Measurements from ENCODE around the gene TMEM121. TPM values are rescaled to one million over a fixed set of nuclear protein-coding genes. Genes with fewer than 3 reads are reported as not detected.
A peak's percentile ranks its signal among the peaks of the same experiment; 100 is the strongest.

Gene TMEM121
- total RNA-seq, 1 experiment from 2014 or later: not detected

DNA sequence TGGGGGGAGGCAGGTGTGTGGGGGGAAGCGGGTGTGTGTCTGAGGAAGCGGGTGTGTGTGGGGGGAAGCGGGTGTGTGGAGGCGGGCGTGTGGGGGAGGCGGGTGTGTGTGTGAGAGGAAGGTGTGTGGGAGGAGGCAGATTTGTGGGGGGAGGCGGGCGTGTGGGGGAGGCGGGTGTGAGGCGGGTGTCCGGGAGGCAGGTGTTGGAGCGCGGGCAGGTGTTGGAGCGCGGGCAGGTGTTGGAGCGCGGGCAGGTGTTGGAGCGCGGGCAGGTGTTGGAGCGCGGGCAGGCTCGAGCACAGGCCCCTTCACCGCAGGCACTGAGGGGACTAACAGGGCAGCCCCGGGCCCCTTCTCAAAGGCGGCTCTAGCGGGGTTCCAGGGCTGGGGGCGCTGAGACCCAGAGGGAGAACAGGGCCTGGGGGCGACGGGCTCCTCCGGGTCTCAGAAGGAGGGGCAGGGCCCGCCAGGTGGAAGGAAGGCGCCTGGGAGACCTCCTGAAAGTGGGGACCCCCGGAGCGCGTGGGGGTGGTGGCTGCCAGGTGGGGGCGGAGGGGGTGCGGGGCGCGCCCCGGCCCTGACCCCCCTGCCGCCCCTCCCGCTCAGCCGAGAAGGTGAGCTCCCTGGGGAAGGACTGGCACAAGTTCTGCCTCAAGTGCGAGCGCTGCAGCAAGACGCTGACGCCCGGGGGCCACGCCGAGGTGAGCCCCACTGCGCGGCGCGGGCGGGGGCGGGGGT lies 48.6 kb upstream of the TMEM121 start:
- Histone ChIP-seq H3K27me3 (replicated peaks; ENCODE audit: control insufficient read depth, insufficient read depth, low read length) (no peaks in the 10 kb centered on the region; the same call in 1 of the 2 replicates), H3K4me3 (ENCODE audit: low read depth, low read length) (peak overlapping the region; percentile 10; the same call in 1 of the 2 replicates), H3K4me1 (peaks cover 31% of the 10 kb centered on the region), H3K36me3 (ENCODE audit: control insufficient read depth, insufficient read depth, low read length) (no peaks in the 10 kb centered on the region), H3K9me3 (no peaks in the 10 kb centered on the region)
- no peak for DNase-seq
- Mint-ChIP-seq H3K4me1 (ENCODE audit: low read depth, unreplicated experiment) (peaks cover 13% of the 10 kb centered on the region), H3K27ac (ENCODE audit: unreplicated experiment) (peak overlapping the region; percentile 26), H3K36me3 (ENCODE audit: insufficient read depth, unreplicated experiment) (peaks cover 9% of the 10 kb centered on the region), H3K4me3 (ENCODE audit: unreplicated experiment) (no peak overlapping the region), H3K27me3 (ENCODE audit: insufficient read depth, unreplicated experiment) (peaks cover 7% of the 10 kb centered on the region), H3K9me3 (ENCODE audit: unreplicated experiment) (no peaks in the 10 kb centered on the region)
- no TSS peak for BruUV-seq (replicated peaks)
- intact Hi-C loops (cut with micrococcal nuclease; ENCODE audit: unreplicated experiment): no loop called here
- TF ChIP-seq, protein P1, sequence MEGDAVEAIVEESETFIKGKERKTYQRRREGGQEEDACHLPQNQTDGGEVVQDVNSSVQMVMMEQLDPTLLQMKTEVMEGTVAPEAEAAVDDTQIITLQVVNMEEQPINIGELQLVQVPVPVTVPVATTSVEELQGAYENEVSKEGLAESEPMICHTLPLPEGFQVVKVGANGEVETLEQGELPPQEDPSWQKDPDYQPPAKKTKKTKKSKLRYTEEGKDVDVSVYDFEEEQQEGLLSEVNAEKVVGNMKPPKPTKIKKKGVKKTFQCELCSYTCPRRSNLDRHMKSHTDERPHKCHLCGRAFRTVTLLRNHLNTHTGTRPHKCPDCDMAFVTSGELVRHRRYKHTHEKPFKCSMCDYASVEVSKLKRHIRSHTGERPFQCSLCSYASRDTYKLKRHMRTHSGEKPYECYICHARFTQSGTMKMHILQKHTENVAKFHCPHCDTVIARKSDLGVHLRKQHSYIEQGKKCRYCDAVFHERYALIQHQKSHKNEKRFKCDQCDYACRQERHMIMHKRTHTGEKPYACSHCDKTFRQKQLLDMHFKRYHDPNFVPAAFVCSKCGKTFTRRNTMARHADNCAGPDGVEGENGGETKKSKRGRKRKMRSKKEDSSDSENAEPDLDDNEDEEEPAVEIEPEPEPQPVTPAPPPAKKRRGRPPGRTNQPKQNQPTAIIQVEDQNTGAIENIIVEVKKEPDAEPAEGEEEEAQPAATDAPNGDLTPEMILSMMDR (IDR thresholded peaks at IDR 0.05; ENCODE audit: insufficient read depth in 1 of 2, low read depth in 1 of 2, low read length in 1 of 2, severe bottlenecking in 1 of 2, unreplicated experiment in 1 of 2): no peak
- ChIA-PET POLR2A (no interaction called here), CTCF (interaction anchor here (0.6 to 0.8 kb wide), 2 partner anchors 12 to 650 kb away, joined by 3 to 4 read pairs; no protein-coding TSS in a partner anchor)

DNA sequence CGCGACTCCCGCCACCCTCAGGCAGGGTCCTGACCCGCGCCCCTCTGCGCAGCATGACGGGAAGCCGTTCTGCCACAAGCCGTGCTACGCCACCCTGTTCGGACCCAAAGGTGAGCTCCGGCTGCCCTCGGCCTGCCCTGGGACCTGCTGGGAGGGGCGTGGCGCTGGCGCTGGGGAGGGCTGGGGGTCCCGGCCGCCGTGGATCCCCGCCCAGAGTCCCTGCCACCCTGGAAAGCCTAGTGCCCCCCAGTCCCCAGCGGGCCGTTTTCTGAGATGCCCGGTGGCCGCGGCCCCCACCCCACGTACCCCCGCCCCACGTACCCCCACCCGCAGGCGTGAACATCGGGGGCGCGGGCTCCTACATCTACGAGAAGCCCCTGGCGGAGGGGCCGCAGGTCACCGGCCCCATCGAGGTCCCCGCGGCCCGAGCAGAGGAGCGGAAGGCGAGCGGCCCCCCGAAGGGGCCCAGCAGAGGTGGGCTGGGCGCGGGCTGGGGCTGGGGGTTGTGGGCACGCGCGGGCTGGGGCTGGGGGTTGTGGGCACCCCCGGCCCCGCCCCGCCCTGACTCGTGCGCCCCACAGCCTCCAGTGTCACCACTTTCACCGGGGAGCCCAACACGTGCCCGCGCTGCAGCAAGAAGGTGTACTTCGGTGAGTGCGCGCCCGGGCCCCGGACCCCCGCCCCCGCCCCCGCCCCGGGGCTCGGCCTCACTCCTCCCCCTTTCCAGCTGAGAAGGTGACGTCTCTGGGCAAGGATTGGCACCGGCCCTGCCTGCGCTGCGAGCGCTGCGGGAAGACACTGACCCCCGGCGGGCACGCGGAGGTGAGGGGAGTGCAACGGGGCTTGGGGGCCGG lies 47.8 kb upstream of the TMEM121 start:
- CTCF ChIA-PET: interaction anchor here (0.6 to 0.8 kb wide), 3 partner anchors 11 to 651 kb away, joined by 3 to 4 read pairs (median 4); no protein-coding TSS in a partner anchor

More for the DNA sequence above, 47.8 kb upstream of the TMEM121 start:
- Histone ChIP-seq H3K4me1 (peaks cover 28% of the 10 kb centered on the region), H3K27me3 (replicated peaks; ENCODE audit: control insufficient read depth, insufficient read depth, low read length) (no peaks in the 10 kb centered on the region; the same call in 1 of the 2 replicates), H3K9me3 (no peaks in the 10 kb centered on the region), H3K4me3 (ENCODE audit: low read depth, low read length) (peak overlapping the region; percentile 10; the same call in 1 of the 2 replicates), H3K36me3 (ENCODE audit: control insufficient read depth, insufficient read depth, low read length) (no peaks in the 10 kb centered on the region)
- POLR2A ChIA-PET: no interaction called here
- H3K9me3 Mint-ChIP-seq (ENCODE audit: unreplicated experiment): no peaks in the 10 kb centered on the region
- TF ChIP-seq, protein P1 (IDR thresholded peaks at IDR 0.05; ENCODE audit: insufficient read depth in 1 of 2, low read depth in 1 of 2, low read length in 1 of 2, severe bottlenecking in 1 of 2, unreplicated experiment in 1 of 2): no peak
- BruUV-seq (replicated peaks): no TSS peak
- peaks cover 9% of the 10 kb centered on the region for H3K36me3 Mint-ChIP-seq (ENCODE audit: insufficient read depth, unreplicated experiment)
- no peak overlapping the region for H3K4me3 Mint-ChIP-seq (ENCODE audit: unreplicated experiment)
- H3K4me1 Mint-ChIP-seq (ENCODE audit: low read depth, unreplicated experiment): peaks cover 13% of the 10 kb centered on the region
- intact Hi-C loops (cut with micrococcal nuclease; ENCODE audit: unreplicated experiment): no loop called here
- H3K27ac Mint-ChIP-seq (ENCODE audit: unreplicated experiment): no peak overlapping the region
- peaks cover 7% of the 10 kb centered on the region for H3K27me3 Mint-ChIP-seq (ENCODE audit: insufficient read depth, unreplicated experiment)
- DNase-seq: no peak
